Pancreas (tissue), 10 donors: ENCODE data around the gene IGFN1. TPM values are rescaled to one million over a fixed set of nuclear protein-coding genes. Genes with fewer than 3 reads are reported as not detected.

ENCODE experiments used
- ATAC-seq, 4 donors: fragments of 200-7000 bp; cut with Tn5 transposase; one replicate each; pipeline versions ENCODE4 v1.8.0 to v1.9.1; 2020; ENCODE audit warnings: mild to moderate bottlenecking in 4 of 4, moderate library complexity in 4 of 4
- DNase-seq, 6 donors: peaks; one replicate each; pipeline ENCODE4 v3.0.0-alpha.2; 2020
- FAIRE-seq: peaks from 2 replicates; lab custom pipeline; 2012; peaks lifted over from hg19 to GRCh38; lab: Jason Lieb, UNC
- H3K27ac ChIP-seq, 4 donors: fragments of 200-600 bp; sonication (generic); 1 replicate in 3 of 4; 2 replicates in 1 of 4; pipeline versions ENCODE4 v1.5.0 to v1.8.0; 2020
- H3K27me3 ChIP-seq, 4 donors: fragments of 200-600 bp; one replicate each; pipeline ENCODE4 v1.8.0; 2021
- H3K36me3 ChIP-seq, 3 donors: fragments of 200-600 bp; sonication (generic) in 1 of 3; one replicate each; pipeline versions ENCODE4 v1.5.0 to v1.8.0; 2020 to 2021
- H3K4me1 ChIP-seq, 3 donors: fragments of 200-600 bp; one replicate each; pipeline ENCODE4 v1.8.0; 2021
- H3K4me3 ChIP-seq, 4 donors: fragments of 200-600 bp; sonication (generic) in 2 of 4; one replicate each; pipeline versions ENCODE4 v1.5.0 to v1.8.0; 2020 to 2021
- H3K9me3 ChIP-seq, 4 donors: fragments of 200-600 bp; one replicate each; pipeline ENCODE4 v1.8.0; 2021
- CTCF ChIP-seq, 4 donors: fragments of 200-600 bp; sonication (generic) in 3 of 4; IDR thresholded peaks; one replicate each; pipeline versions ENCODE4 v1.5.0 to v1.8.0; 2021; ENCODE audit warnings: antibody characterized with exemption in 4 of 4
- WGBS, 2 donors: extraction: QIAGEN DNeasy Blood & Tissue Kit; methylation state at CpG; one replicate each; pipeline ENCODE4 v1.1.7; 2013; 5-methylcytosine and 5-hydroxymethylcytosine counted together
- intact Hi-C, 3 donors: fragments of 100-400 bp; cut with DNase I; formaldehyde crosslinking; loops; one replicate each; pipeline versions ENCODE4 v1.11.1 to v1.14.2; 2022
- polyA plus RNA-seq, 2 donors: library from polyadenylated mRNA; stranded (reverse); fragments of 200-250 nt; gene quantifications; one replicate each; pipeline ENCODE4 v1.2.3, GENCODE V29; 2013
- total RNA-seq, 6 donors: library from RNA; stranded (reverse); fragmentation: NEBNext Ultra II Directional in 4 of 6; extraction: Animal tissue kit (Norgen Biotek cat#: 25700) in 4 of 6; gene quantifications; one replicate each; pipeline versions ENCODE4 v1.2.1 to v1.2.4, GENCODE V29; 2021 to 2023
- donor health status: healthy with polysubstance abuse.
- donor health status: DM: no; HTN: no; CAD: no; lungs with moderate emphysema.
- donor health status: DM: no; HTN: no; CAD: no.
- donor health status: control.
- donor health status: control.
- donor health status: Bipolar disorder and iron deficiency.
- donor health status: DM: yes; HTN: yes; CAD: no.
- donor health status: DM: no; HTN: no; CAD: no.
- donor health status: DM: no; HTN: no; CAD: no.
- donor health status: DM: yes; HTN: yes; CAD: no.

The IGFN1 gene
- total and polyA plus RNA-seq, 8 donors = 4.1 to 48.4 (median 14.6) TPM

DNA sequence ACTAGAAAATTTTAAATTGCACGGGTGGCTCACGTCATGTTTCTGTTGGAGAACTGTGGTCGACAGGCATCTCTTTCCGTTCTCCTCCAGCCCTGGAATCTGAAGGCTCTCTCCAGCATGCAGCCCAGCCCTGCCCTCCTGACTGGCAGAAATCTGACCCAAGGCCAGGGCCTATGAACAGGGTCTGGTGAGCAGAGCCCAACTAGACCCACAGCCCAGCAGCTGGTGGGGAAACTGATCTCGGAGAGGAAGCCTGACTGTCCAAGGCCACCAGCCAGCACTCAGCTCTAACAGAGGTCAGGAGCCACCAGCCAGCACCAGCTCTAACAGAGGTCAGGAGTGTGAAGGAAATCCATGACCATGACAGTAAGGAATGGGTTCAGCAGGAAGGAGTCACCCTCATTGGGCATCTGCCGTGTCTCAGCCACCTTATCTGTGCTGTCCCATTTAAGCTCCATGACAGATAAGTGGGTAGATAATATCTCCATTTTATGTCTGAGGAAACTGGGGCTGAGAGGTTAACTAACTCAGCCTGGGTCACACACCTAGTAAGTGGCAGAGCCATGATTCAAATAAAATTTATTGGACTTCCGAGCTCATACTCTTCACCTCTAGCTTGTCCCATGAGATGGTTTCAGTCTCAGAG lies 72.5 kb downstream of the IGFN1 start:
- H3K9me3 ChIP-seq = no peaks in the 10 kb centered on the region
- WGBS, 2 donors = 80 to 82% methylated on average over 7 of the region's 7 CpGs
- no peak for TF ChIP-seq CTCF (IDR thresholded peaks at IDR 0.05)
- H3K27ac ChIP-seq = no peak overlapping the region
- FAIRE-seq (no peak), DNase-seq (peak in 1 of 6 donors; percentile 16), ATAC-seq (no peak)
- intact Hi-C loops = no loop called here
- no peaks in the 10 kb centered on the region for H3K27me3 ChIP-seq
- H3K36me3 ChIP-seq = no peaks in the 10 kb centered on the region
- no peak overlapping the region for H3K4me3 ChIP-seq
- H3K4me1 ChIP-seq = no peaks in the 10 kb centered on the region

GRCh38 chr1:201264072-201264471 lies 73.4 kb downstream of the IGFN1 start:
- WGBS, 2 donors = 75 to 77% methylated on average over 6 of the region's 6 CpGs
- Histone ChIP-seq H3K27me3 (no peaks in the 10 kb centered on the region), H3K9me3 (no peaks in the 10 kb centered on the region)

GRCh38 chr1:201264554-201264953 lies 73.9 kb downstream of the IGFN1 start:
- Histone ChIP-seq H3K4me3 (no peak overlapping the region), H3K27me3 (no peaks in the 10 kb centered on the region), H3K9me3 (no peaks in the 10 kb centered on the region), H3K27ac (no peak overlapping the region), H3K36me3 (no peaks in the 10 kb centered on the region), H3K4me1 (no peaks in the 10 kb centered on the region)
- TF ChIP-seq CTCF (IDR thresholded peaks at IDR 0.05) = no peak
- intact Hi-C loops = no loop called here
- 69 to 71% methylated on average over 4 of the region's 4 CpGs for WGBS, 2 donors
- FAIRE-seq (no peak), ATAC-seq (no peak), DNase-seq (no peak)

More at GRCh38 chr1:201264072-201264471, 73.4 kb downstream of the IGFN1 start:
- Histone ChIP-seq H3K27ac (no peak overlapping the region), H3K36me3 (no peaks in the 10 kb centered on the region), H3K4me3 (no peak overlapping the region), H3K4me1 (no peaks in the 10 kb centered on the region)
- FAIRE-seq (no peak), DNase-seq (peak in 2 of 6 donors; percentile 3 to 33), ATAC-seq (no peak)
- intact Hi-C loops = no loop called here
- TF ChIP-seq CTCF (IDR thresholded peaks at IDR 0.05) = no peak

DNA sequence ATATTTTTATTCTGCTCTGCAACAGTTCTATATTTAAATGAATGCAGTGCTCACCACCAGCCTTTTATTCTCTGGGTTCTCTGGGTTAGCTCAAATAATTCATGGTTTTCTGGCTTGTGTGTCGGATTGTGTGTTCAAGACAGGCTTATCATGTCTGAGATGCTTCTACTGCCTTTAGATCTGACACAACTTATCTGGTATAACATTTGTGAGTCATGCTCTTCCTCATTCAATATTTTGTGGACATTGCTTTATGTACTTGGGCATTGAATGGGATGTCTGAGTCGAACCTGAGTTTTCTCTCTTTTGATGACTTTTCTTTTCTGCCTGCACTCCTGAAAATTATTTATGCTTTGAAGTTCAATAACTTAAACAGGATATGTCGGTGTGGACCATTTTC lies 75.1 kb downstream of the IGFN1 start:
- DNase-seq = no peak
- Histone ChIP-seq H3K36me3 (no peaks in the 10 kb centered on the region), H3K4me3 (no peak overlapping the region), H3K27ac (no peak overlapping the region), H3K9me3 (no peaks in the 10 kb centered on the region), H3K4me1 (no peaks in the 10 kb centered on the region), H3K27me3 (no peaks in the 10 kb centered on the region)
- FAIRE-seq = no peak
- no peak for ATAC-seq
- TF ChIP-seq CTCF (IDR thresholded peaks at IDR 0.05) = no peak
- WGBS, 2 donors = 57 to 69% methylated on average over 3 of the region's 3 CpGs
- intact Hi-C loops = no loop called here

- Histone ChIP-seq H3K9me3 (no peaks in the 10 kb centered on the region), H3K36me3 (no peaks in the 10 kb centered on the region), H3K27ac (no peak overlapping the region), H3K4me1 (no peaks in the 10 kb centered on the region), H3K27me3 (no peaks in the 10 kb centered on the region), H3K4me3 (no peak overlapping the region)
- DNase-seq = no peak
- ATAC-seq = no peak
- TF ChIP-seq CTCF (IDR thresholded peaks at IDR 0.05) = no peak
- no peak for FAIRE-seq
- intact Hi-C loops = no loop called here
These were observed 75.7 kb downstream of the IGFN1 start for GRCh38 chr1:201266276-201266675.
